GM18505 (cell line): ENCODE data around the gene SCAI.
"Not testable (repeated sequence)": the region's sequence is repeated elsewhere in the genome, so short reads cannot be mapped to it uniquely, and the experiment has no call there.

Experiments
- ATAC-seq: cut with Tn5 transposase; IDR thresholded peaks from one replicate; pipeline ENCODE4 v1.9.1; 2021; ENCODE audit not compliant: unreplicated experiment
- POLR2A ChIP-seq: IDR thresholded peaks from 4 replicates; pipeline ENCODE4 v1.6.1; 2011; ENCODE audit warnings: borderline replicate concordance; ENCODE audit not compliant: insufficient read depth, insufficient read length; ENCODE audit errors: extremely low read depth

SCAI gene

GRCh38 chr9:125061391-125061790 is 81.9 kb downstream of the SCAI start:
- no peak for TF ChIP-seq POLR2A
- ATAC-seq: no peak

DNA sequence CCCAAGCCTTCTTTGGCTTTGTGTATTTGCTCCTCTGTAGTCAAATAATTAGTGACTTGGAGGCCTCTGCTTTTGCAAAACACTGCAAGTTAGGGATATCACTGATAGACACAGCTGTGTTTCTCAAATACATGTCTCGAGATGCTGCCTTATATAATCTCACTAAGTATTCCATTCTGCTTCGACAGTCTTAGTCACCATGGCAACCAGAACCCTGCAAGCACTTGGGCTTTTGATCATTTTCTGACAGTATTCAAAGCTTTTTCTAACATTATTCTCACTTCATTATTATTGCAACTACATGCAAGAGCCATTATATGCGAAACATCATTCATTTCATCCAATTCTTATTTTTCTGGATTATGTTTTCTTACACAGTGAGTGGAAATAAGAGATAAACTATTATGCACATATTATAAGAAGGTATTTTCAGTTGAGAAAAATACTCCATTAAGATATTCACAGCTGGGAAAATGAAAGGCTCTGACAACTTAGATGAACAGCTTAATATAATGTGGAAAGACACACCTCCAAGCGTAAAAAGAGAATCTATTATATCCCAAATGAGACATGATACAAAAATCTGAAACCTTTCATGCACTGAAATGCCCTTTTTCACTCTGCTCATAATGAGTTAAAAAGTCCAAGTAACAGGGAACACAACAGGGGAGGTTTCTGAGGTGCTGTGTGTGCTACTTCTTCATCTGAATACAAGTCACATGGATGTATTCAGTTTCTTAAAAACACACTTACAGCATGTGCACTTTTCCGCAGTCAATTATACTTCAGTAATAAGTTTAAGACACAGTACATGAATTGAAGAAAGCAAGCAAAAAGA is 93.9 kb downstream of the SCAI start:
- ATAC-seq: no peak
- TF ChIP-seq POLR2A: no peak

DNA sequence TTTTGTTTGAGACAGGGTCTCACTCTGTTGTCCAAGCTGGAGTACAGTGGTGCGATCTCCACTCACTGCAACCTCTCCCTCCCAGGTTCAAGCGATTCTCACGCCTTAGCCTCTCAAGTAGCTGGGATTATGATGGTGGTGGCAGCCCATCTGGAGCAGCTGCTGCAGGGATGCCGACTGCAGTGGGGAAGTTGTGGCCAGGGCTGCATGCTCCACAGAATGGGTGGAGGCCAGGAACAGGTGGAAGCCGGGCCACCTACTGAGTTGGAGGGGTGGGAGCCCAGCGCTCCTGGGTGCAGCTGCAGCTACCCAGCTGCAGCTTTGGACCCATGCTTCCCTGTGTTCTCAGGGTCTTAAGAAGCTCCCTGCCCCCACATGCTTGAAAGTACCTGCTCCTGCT is 99.7 kb downstream of the SCAI start:
- TF ChIP-seq POLR2A: no peak
- ATAC-seq: no peak

DNA sequence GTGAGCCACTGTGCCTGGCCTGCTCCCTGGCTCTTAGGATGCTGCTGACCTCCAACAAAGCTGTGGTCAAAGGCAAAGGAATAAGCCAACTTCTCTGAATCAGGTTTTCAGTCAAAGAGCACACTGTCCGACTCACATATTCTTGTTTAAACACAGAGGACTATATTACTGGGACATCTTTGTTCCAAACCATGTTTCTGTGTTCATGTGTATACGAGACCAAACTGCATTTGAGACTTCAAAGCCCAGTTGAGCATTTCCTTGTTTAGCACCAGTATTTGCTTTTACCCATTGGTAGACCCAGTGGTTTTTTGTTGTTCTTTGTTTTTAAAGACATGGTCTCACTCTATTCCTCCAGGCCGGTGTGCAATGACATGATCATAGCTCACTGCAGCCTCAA is 100.2 kb downstream of the SCAI start:
- no peak for ATAC-seq
- no peak for TF ChIP-seq POLR2A

DNA sequence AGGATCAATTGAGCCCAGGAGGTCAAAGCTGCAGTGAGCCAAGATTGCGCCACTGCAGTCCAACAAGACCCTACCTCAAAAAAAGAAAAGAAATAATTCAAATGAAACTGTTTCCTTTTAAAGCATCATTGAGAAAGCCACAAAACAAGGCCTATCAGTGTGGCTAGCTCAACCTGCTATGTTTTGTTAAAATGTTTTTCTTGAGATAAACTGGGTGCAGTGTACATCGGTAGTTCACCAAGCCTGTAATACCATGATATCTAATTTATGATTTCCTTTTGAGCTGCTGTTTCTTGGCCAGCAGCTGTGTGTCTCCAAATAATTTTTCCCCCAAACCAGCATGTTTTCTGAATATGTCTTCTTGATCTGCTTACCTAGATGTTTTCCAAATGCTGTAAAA is 105.2 kb downstream of the SCAI start:
- no peak for TF ChIP-seq POLR2A
- no peak for ATAC-seq

DNA sequence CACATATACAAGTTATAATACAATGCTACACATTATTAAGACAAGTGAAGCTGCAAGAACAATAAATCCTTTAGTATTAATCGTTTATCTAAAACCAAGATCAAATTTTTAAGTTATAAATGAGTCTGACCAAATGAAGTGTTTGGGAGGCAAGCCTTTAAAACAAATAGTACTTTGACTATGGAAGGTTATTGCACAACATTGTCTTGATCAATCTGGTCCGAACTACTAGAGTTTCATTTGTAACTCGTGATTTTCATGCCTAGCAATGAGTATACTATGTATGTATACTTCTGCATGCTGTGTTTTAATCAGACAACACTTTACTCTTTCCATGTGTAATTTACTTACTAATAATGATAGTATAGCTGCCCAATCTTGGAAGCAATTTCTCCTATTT is 115.3 kb downstream of the SCAI start:
- no peak for TF ChIP-seq POLR2A
- ATAC-seq: no peak

DNA sequence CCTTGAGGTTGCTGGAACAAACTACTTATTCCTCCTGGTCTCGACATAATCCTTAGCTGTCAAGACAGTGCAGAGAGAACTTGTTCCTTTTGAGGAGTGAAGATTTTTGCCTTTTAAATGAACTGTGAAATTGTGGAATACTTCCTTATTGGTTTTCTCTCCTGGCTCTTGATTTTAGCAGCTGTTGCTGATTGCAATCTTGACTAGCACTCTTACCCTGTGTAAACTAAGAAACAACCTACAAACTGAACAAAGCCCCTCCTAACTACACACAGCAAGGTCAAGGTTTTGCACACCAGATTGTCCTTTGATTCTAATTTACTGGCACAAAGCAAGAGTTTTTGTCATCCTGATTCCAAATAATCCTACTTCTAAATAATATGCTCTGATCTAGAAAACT is 118.4 kb downstream of the SCAI start:
- TF ChIP-seq POLR2A: no peak

DNA sequence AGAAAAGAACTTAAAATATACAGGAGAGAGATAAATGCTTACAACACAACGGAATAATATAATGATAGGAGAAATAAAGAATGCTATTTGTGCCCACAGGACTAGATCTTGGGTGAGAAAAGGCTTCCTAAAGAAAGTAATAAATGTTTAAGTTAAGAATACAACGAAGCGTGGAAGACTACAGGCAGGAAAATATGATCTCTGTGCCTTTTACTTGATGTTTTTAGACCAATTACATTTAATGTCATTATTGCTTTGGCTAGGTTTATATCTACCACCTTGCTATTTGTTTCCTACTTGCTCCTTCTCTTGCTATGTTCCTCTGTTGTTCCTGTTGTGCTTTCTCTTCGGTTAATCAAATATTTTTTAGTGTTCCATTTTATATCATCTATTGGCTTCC is 122.3 kb downstream of the SCAI start:
- TF ChIP-seq POLR2A: no peak
- no peak for ATAC-seq

More for the DNA sequence above, 118.4 kb downstream of the SCAI start:
- ATAC-seq: no peak

DNA sequence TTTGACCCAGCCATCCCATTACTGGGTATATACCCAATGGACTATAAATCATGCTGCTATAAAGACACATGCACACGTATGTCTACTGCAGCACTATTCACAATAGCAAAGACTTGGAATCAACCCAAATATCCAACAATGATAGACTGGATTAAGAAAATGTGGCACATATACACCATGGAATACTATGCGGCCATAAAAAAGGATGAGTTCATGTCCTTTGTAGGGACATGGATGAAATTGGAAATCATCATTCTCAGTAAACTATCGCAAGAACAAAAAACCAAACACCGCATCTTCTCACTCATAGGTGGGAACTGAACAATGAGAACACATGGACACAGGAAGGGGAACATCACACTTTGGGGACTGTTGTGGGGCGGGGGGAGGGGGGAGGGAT is 127.7 kb downstream of the SCAI start:
- not testable (repeated sequence) for ATAC-seq

- ATAC-seq: not testable (repeated sequence)
Observed at GRCh38 chr9:125012013-125012412, 131.3 kb downstream of the SCAI start.

GRCh38 chr9:125008599-125008998 is 134.7 kb downstream of the SCAI start:
- TF ChIP-seq POLR2A: no peak
- no peak for ATAC-seq

- no peak for TF ChIP-seq POLR2A
- ATAC-seq: no peak
Observed at GRCh38 chr9:125003332-125003731, 140.0 kb downstream of the SCAI start.

DNA sequence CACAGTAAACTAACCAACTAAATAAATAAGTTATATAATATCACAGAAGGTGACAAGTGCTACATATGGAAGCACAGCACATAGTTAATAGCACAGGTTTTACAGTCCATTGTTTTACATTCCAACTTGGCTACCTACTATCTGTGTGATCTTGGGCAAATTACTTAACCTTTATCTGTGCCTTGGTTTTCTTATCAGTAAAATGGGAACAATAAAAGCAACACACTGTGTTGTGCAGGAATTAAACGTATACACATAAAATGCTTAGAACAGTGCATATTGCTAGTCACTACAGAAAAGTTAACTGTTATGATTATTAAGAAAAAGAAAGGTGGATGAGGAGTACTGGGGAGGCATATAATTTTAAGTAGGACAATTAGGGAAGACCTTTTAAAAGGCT is 159.6 kb downstream of the SCAI start:
- no peak for ATAC-seq
- TF ChIP-seq POLR2A: no peak

DNA sequence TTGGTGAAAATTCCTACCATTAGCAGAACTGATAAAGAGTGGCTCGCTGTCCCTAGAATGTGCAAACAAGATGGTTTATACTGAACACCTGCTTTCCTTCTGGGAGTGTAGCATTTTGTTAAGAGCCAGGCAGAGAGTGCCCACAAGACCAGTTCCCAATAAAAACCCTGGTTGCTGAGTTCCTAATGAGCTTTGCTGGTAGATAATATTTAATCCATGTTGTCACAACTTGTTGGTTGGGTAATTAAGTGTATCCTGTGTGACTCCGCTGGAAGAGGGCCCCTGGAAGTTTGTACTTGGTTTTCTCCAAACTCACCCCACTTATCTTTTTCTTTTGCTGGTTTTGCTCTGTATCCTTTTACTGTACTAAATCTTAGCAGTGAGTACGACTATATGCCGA is 162.9 kb downstream of the SCAI start:
- TF ChIP-seq POLR2A: no peak
- ATAC-seq: no peak

- no peak for ATAC-seq
- TF ChIP-seq POLR2A: no peak
Observed at GRCh38 chr9:124975131-124975530, 168.2 kb downstream of the SCAI start.

DNA sequence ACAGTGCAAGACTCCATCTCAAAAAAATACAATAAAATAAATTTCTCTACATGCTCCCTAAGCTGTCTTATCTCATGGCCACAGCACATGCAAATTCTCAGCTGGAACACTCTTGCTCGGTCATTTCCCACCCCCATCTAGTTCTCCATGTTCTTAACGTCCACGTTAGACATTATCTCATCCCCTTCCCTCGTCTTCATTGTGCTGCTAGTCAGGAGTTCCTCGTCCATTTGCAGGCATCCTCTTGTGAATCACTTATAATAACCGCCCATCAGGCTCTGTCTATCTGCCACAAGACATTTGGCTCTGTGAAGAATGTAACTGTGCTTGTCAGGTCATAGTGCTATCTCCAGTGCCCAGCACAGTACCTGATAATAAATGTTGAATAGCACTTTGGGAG is 169.5 kb downstream of the SCAI start:
- ATAC-seq: no peak
- TF ChIP-seq POLR2A: no peak

- no peak for TF ChIP-seq POLR2A
- ATAC-seq: no peak
Observed at GRCh38 chr9:124972241-124972770, 171.0 kb downstream of the SCAI start.
